GM12801 (cell line): ENCODE measurements around the gene TRIM50.

Experiments used
- TF ChIP-seq, protein P1 (sequence below): IDR thresholded peaks from one replicate; pipeline ENCODE4 v1.5.1; 2011; ENCODE audit warnings: control low read depth; ENCODE audit not compliant: insufficient read length; ENCODE audit errors: extremely low read depth

The TRIM50 gene

DNA sequence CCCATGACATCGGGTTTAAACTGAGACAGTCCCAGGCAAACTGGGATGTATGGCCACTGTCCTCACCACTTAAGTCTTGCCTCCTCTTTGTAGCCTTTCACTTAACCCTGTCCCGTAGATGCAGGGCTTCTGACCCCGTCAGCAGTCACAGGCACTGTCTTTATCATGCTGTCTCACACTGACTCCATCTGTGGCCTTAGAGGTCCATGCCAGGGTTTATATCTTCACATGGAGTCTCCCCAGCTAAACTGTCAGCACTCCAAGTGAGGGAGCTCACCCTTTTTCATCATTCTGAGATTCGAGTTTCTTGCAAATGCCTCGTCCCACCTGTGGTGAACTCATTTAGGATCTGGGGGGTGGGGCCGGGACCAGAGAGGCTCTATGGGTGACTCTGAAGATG lies 2.9 kb upstream of the TRIM50 start:
- TF ChIP-seq, protein P1, sequence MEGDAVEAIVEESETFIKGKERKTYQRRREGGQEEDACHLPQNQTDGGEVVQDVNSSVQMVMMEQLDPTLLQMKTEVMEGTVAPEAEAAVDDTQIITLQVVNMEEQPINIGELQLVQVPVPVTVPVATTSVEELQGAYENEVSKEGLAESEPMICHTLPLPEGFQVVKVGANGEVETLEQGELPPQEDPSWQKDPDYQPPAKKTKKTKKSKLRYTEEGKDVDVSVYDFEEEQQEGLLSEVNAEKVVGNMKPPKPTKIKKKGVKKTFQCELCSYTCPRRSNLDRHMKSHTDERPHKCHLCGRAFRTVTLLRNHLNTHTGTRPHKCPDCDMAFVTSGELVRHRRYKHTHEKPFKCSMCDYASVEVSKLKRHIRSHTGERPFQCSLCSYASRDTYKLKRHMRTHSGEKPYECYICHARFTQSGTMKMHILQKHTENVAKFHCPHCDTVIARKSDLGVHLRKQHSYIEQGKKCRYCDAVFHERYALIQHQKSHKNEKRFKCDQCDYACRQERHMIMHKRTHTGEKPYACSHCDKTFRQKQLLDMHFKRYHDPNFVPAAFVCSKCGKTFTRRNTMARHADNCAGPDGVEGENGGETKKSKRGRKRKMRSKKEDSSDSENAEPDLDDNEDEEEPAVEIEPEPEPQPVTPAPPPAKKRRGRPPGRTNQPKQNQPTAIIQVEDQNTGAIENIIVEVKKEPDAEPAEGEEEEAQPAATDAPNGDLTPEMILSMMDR = no peak

DNA sequence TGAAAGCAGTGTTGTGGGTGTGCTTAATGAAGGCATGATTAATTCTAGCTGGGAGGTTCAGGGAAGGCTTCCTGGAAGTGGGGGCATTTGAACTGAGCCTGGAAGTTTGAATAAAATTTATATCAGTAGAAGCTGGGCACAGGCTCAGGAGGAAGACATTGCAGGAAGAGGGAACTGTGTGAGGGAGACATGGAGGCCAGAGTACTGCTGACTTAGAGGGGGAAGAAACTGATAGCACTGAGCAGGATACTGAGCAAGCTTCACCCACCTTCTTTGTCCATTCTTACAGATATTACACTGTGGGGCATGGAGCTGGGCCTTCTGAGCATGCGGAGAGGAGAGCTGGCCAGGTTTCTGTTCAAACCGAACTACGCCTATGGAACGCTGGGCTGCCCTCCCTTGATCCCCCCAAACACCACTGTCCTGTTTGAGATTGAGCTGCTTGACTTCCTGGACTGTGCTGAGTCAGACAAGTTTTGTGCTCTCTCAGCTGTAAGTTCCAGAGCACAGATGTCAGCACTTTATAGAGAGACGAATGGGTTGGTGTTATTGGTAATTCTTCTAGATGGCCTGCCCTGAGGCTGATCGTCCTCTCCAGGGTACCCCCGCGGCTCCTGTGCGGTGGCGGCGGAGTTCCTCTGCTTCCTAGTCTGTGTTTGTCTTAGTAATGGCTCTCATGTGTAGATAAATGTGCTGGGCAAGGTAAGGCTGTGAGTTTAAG lies 2.1 kb upstream of the TRIM50 start:
- TF ChIP-seq, protein P1 = no peak

DNA sequence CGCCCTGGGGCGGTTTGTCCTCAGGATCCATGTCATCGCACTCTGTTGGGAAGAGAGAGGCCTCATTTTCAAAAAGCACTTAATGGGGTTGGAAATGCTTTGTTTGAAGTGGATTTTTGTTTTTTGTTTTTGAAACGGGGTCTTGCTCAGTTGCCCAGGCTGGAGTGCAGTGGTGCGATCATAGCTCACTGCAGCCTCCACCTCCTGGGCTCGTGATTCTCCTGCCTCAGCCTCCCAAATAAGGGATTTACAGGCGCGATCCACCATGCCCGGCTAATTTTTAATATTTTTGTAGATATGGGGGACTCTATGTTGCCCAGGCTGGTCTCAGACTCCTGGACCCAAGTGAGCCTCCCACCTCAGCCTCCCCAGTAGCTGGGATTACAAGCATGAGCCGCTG lies 814 bp upstream of the TRIM50 start:
- TF ChIP-seq, protein P1 = no peak

DNA sequence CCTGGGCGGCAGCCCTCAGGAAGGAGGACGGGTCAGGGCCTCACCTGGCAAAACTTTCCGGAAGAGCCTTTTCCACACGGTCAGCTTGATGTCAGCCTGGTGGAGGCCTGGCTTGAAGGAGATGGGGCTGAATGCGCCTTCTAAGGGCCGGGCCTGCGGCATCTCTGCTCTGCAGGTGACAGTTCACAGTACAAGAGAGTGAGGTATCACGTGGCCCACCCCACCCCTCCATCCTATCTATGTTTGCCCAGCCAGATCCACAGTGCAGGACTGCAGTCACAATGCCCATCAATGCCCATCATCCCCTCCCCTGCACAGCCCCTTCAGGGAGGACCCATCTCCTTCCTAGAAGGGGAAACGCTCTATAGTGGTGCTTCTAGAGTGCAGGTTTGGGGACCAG lies 11.4 kb downstream of the TRIM50 start:
- TF ChIP-seq, protein P1 = no peak

DNA sequence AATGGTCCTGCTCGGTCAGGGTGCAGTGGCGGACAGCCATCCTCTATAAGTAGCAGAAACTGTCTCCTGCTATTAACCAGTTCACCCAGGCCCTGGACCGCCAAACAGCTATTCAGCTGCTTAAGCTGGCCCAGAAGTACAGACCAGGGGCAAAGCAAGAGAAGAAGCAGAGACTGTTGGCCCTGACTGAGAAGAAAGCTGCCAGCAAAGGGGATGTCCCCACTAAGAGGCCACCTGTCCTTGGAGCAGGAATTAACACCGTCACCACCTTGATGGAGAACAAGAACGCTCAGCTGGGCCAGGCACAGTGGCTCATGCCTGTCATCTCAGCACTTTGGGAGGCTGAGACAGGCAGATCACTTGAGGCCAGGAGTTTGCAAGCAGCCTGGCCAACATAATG lies 13.6 kb downstream of the TRIM50 start:
- TF ChIP-seq, protein P1 = no peak

DNA sequence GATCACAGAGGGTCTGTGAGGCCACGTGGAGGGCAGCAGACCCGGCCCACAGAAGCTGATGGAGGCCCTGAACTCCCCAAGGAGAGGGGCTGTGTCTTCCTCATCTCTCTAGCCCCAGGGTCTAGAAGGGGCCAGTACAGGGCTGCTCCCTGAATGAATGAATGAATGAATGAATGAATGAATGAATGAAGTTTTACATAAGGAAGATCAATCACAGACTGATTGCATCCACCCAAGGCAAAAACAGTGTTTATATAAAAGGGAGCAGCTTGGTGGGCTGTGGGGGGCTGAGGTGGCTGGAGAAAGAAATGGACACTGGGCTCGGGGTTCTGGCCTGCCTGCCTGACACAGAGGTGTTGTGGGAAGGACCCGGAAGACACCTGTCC lies 14.4 kb downstream of the TRIM50 start:
- TF ChIP-seq, protein P1 = no peak

DNA sequence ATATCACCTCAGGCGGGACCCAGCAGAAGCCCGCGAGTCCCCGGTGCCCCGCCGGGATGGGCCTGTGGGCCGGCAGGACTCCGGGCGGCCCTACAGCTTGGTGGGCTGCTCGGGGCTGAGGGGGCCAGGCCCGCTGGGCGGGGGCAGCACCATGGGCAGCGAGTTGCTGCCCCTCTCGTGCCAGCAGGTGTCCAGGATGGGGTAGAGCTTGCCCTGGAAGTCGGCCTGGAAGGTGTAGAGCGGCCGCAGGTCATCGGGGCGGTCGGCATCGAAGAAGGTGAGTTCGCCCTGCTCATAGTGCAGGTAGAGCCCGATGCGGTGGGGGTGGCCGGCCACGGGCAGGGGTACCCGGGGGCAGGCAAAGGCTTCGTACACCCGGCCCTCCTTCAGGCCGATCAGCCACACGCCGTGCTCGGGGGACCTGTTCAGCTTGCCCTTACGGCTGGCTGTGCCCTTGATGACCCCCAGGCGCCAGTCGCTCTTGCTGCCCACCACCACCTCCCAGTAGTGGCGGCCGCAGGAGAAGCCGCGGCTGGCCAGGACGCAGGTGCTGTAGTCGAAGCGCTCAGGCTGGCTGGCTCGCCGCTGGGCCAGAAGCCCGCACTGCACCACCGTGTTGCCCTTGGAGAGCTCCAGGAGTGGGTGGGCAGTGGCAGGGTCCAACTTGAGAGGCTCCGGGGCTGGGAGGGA lies 14.9 kb downstream of the TRIM50 start:
- TF ChIP-seq, protein P1 = no peak
